Hematopoietic multipotent progenitor cell treated with erythropoietin and hydrocortisone succinate and interleukin-3 and kit ligand, for 4 days (in vitro differentiated cells): ENCODE results near the gene SIM1.

ENCODE experiments used
- DNase-seq: peaks from one replicate; pipeline ENCODE4 v3.0.0-alpha.2; 2015

The SIM1 gene

GRCh38 chr6:100349366-100349765 is 115.4 kb downstream of the SIM1 start:
- no peak for DNase-seq

GRCh38 chr6:100347901-100348550 is 116.7 kb downstream of the SIM1 start:
- no peak for DNase-seq

GRCh38 chr6:100346828-100347227 is 117.9 kb downstream of the SIM1 start:
- DNase-seq = no peak

GRCh38 chr6:100346203-100346602 is 118.5 kb downstream of the SIM1 start:
- no peak for DNase-seq

GRCh38 chr6:100344761-100345160 is 120.0 kb downstream of the SIM1 start:
- DNase-seq = no peak

- no peak for DNase-seq
Measured at GRCh38 chr6:100344321-100344720, 120.4 kb downstream of the SIM1 start.

- DNase-seq = no peak
Measured at GRCh38 chr6:100343316-100344077, 121.2 kb downstream of the SIM1 start.

GRCh38 chr6:100342830-100343229 is 121.9 kb downstream of the SIM1 start:
- no peak for DNase-seq

GRCh38 chr6:100339574-100340255 is 125.0 kb downstream of the SIM1 start:
- no peak for DNase-seq

GRCh38 chr6:100338090-100338489 is 126.6 kb downstream of the SIM1 start:
- no peak for DNase-seq

GRCh38 chr6:100336876-100337275 is 127.8 kb downstream of the SIM1 start:
- DNase-seq = no peak

- no peak for DNase-seq
Measured at GRCh38 chr6:100335991-100336390, 128.7 kb downstream of the SIM1 start.
